HEK293T (cell line): ENCODE measurements around the gene NFIA.

Experiments
- CTCF ChIA-PET: fragments of 350-600 bp; formaldehyde crosslinking; extraction: SDS; loops from one replicate; lab custom pipeline; 2021; ENCODE audit warnings: antibody characterized with exemption, inconsistent platforms; lab: Yijun Ruan, JAX
- POLR2A ChIA-PET: fragments of 350-600 bp; formaldehyde crosslinking; extraction: SDS; loops from one replicate; lab custom pipeline; 2020; ENCODE audit warnings: antibody characterized with exemption, inconsistent platforms; lab: Yijun Ruan, JAX
- DNase-seq: peaks from one replicate; pipeline ENCODE4 v3.0.0; 2012; ENCODE audit warnings: mixed read lengths; ENCODE audit errors: extremely low spot score
- ARNT ChIP-seq: fragments of 450-650 bp; IDR thresholded peaks from 2 replicates; pipeline ENCODE4 v1.6.1; 2017; ENCODE audit warnings: mild to moderate bottlenecking
- BHLHE40 ChIP-seq: fragments of 450-650 bp; IDR thresholded peaks from 2 replicates; pipeline ENCODE4 v1.6.1; 2016; ENCODE audit warnings: mild to moderate bottlenecking, moderate library complexity, borderline replicate concordance
- CTBP1 ChIP-seq: fragments of 450-650 bp; IDR thresholded peaks from 2 replicates; pipeline ENCODE4 v1.6.1; 2016; ENCODE audit warnings: borderline replicate concordance
- ELF4 ChIP-seq: fragments of 450-650 bp; IDR thresholded peaks from 2 replicates; pipeline ENCODE4 v1.6.1; 2017; ENCODE audit warnings: antibody characterized with exemption
- FOXA1 ChIP-seq: fragments of 450-650 bp; IDR thresholded peaks from 2 replicates; pipeline ENCODE4 v1.6.1; 2016; ENCODE audit warnings: mild to moderate bottlenecking
- FOXK2 ChIP-seq: fragments of 450-650 bp; IDR thresholded peaks from 2 replicates; pipeline ENCODE4 v1.6.1; 2016; ENCODE audit warnings: mild to moderate bottlenecking
- FOXM1 ChIP-seq: fragments of 450-650 bp; IDR thresholded peaks from 2 replicates; pipeline ENCODE4 v1.6.1; 2017; ENCODE audit warnings: mild to moderate bottlenecking, borderline replicate concordance
- HDGF ChIP-seq: fragments of 450-650 bp; IDR thresholded peaks from 2 replicates; pipeline ENCODE4 v1.6.1; 2017; ENCODE audit warnings: antibody characterized with exemption, borderline replicate concordance
- L3MBTL2 ChIP-seq: fragments of 450-650 bp; conservative IDR thresholded peaks from 2 replicates; pipeline ENCODE4 v1.6.1; 2016; ENCODE audit warnings: mild to moderate bottlenecking
- LEF1 ChIP-seq: fragments of 450-650 bp; IDR thresholded peaks from 2 replicates; pipeline ENCODE4 v1.6.1; 2017; ENCODE audit warnings: mild to moderate bottlenecking, borderline replicate concordance
- NFRKB ChIP-seq: fragments of 450-650 bp; IDR thresholded peaks from 2 replicates; pipeline ENCODE4 v1.6.1; 2016; ENCODE audit warnings: mild to moderate bottlenecking, moderate library complexity
- SP1 ChIP-seq: fragments of 450-650 bp; IDR thresholded peaks from 2 replicates; pipeline ENCODE4 v1.6.1; 2017
- SUZ12 ChIP-seq: fragments of 450-650 bp; IDR thresholded peaks from 2 replicates; pipeline ENCODE4 v1.6.1; 2016; ENCODE audit warnings: mild to moderate bottlenecking
- TARDBP ChIP-seq: fragments of 450-650 bp; IDR thresholded peaks from 2 replicates; pipeline ENCODE4 v1.6.1; 2016
- ZNF384 ChIP-seq: fragments of 450-650 bp; IDR thresholded peaks from 2 replicates; pipeline ENCODE4 v1.6.1; 2016
- TF ChIP-seq, protein P1 (sequence below): fragments of 450-650 bp; IDR thresholded peaks from 2 replicates; pipeline ENCODE4 v1.6.1; 2016

The NFIA gene

DNA sequence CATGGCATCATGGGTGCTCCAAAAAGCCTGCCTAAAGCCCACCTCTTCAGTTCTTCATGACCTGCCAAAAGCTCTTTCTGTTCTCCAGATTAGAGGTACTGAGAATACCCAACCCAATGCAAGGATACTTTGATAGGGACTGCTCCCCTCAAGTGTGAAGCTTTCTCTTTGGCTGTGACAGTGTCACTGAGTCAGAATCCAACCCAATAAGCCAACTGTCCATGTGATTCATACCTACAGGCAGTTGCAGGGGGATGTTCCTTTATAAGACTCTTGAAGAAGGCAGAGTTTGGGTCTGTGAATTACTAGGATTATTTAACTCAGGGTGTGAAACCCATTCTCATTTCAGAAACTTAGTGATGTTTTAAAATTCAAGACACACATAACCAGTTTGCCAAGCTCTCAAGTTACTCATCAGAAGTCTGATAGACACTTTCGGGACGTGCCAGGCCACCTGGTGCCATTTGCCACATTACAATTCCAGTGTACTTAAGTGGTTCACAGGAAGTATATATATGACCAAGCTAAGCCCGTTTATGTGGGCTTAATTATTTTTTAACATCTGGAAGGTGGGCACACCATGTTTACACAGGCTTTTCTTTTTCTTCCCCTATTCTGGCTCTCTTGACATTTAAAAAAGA lies 265.8 kb downstream of the NFIA start:
- CTCF ChIA-PET, result no interaction called here

DNA sequence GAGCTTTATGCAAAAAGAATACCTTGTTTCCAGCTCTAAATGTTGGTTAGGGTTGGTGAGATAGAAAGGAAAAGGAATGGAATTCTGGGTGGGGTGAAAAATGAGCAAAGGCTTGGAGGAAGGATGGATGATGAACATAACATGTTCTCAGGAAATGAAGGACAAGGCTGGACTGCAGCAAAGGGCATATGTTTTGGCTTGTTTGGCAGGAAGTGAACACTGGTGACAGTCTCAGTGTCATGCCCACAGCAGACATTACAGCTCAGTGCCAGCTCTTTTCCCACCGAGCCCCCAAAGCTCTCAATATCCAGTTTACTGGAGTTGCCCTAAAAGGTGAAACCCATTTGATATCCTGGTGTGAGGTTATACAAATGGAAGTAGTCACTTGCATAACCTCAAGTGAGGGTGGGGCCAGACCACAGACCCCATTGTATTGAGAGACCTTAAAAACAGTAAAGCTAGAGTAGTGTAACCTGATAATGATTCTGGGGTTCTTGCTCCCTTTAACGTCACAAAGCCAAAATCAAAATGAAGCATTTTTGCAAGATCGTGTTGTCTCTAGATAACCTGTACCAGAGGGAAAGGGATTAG lies 270.6 kb downstream of the NFIA start:
- TF ChIP-seq LEF1, result no peak
- no peak for TF ChIP-seq SP1
- no peak for TF ChIP-seq FOXA1
- POLR2A ChIA-PET, result no interaction called here
- CTCF ChIA-PET, result no interaction called here
- no peak for DNase-seq

More for the DNA sequence above, 265.8 kb downstream of the NFIA start:
- POLR2A ChIA-PET, result no interaction called here
- TF ChIP-seq TARDBP (no peak), BHLHE40 (no peak), FOXK2 (no peak), L3MBTL2 (no peak), LEF1 (no peak), CTBP1 (no peak), ARNT (no peak)
- DNase-seq, result no peak

DNA sequence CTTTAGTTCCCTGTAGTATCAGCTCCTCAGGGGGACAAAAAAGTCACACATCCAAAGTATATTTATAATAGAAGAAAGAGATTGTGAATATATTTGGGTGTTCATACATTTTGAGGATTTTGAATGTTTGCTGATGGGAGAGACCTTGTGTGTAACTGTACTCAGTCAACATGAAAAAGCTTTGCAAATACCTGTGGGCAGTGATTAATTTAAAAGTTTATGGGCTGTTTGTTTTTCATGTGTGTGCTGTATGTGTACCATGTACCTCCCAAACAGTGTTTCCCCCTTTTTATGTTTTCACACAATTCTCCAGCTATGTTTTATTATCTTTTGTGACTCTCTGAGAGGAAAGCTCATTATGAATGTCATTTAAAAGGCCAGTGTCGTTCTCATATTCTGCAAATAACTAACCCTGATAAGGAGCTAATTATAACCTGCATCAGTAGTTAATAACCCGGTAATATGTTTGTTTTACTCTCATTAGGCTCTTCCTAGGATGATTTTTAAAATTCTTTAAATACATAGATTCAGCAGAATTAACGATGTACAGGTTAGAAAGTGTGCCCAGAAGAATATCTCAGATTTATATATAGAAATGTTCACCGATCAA lies 271.5 kb downstream of the NFIA start:
- DNase-seq, result no peak
- TF ChIP-seq HDGF, result no peak
- TF ChIP-seq ZNF384, result no peak
- no peak for TF ChIP-seq NFRKB
- no peak for TF ChIP-seq FOXK2
- no peak for TF ChIP-seq L3MBTL2
- TF ChIP-seq BHLHE40, result no peak
- TF ChIP-seq SP1, result no peak
- no peak for TF ChIP-seq SUZ12
- TF ChIP-seq CTBP1, result no peak
- no peak for TF ChIP-seq ARNT
- TF ChIP-seq ELF4, result no peak
- no peak for TF ChIP-seq LEF1
- TF ChIP-seq, protein P1, sequence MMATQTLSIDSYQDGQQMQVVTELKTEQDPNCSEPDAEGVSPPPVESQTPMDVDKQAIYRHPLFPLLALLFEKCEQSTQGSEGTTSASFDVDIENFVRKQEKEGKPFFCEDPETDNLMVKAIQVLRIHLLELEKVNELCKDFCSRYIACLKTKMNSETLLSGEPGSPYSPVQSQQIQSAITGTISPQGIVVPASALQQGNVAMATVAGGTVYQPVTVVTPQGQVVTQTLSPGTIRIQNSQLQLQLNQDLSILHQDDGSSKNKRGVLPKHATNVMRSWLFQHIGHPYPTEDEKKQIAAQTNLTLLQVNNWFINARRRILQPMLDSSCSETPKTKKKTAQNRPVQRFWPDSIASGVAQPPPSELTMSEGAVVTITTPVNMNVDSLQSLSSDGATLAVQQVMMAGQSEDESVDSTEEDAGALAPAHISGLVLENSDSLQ, result no peak
- no peak for TF ChIP-seq FOXM1
- TF ChIP-seq TARDBP, result no peak
- no peak for TF ChIP-seq FOXA1
- ChIA-PET POLR2A (no interaction called here), CTCF (no interaction called here)

DNA sequence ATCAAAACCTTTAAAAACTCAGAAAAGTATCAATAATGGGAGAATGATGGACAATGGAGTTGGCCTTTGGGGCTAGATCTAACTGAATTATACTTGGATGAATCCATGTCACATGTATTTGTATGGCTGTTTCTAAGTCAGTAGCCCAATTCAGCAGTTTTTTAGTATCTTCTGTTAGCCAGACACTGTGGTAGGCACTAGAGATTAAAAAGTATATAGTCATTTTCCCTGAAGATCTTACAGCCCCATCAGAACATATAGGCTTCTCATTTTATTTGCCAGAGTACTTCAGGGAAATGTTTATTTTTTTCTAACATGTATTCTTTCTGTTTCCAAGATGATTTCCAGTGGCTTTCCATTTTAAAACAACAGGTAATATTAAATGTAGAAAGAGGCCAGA lies 273.7 kb downstream of the NFIA start:
- ChIA-PET CTCF (interaction anchor here (0.6 kb wide), 1 partner anchor 507 kb away, joined by 4 read pairs; no protein-coding TSS in a partner anchor), POLR2A (no interaction called here)
- DNase-seq, result no peak
- no peak for TF ChIP-seq NFRKB
- TF ChIP-seq HDGF, result no peak
- TF ChIP-seq ZNF384, result no peak
- no peak for TF ChIP-seq FOXK2
- no peak for TF ChIP-seq BHLHE40
- TF ChIP-seq, protein P1, result no peak
- TF ChIP-seq TARDBP, result no peak
- TF ChIP-seq L3MBTL2, result no peak
- TF ChIP-seq SP1, result no peak

DNA sequence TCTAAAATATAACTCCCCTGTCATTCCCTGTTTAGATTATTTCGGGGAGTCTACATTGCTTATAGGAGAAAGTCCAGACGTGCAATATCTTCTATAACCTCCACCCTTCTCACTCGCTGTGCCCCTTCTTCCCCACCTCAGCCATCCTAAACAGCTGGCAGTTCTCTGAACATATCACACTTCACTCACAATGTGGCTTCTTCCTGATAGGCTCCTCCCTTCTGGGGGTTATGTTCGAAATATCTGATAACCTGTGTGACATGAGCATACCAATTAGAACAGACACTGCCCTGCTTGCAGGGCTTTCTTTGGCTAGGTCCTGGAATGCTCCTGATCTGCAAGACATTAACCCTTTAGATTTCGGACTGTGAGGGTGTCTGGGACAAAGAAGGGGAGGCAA lies 274.6 kb downstream of the NFIA start:
- DNase-seq, result no peak
- POLR2A ChIA-PET, result no interaction called here
- TF ChIP-seq FOXK2 (no peak), SP1 (no peak), ELF4 (no peak), FOXM1 (no peak), SUZ12 (no peak), HDGF (no peak), FOXA1 (no peak), ARNT (no peak), NFRKB (no peak), CTBP1 (no peak), LEF1 (no peak)
- TF ChIP-seq, protein P1, result no peak
- CTCF ChIA-PET, result no interaction called here

DNA sequence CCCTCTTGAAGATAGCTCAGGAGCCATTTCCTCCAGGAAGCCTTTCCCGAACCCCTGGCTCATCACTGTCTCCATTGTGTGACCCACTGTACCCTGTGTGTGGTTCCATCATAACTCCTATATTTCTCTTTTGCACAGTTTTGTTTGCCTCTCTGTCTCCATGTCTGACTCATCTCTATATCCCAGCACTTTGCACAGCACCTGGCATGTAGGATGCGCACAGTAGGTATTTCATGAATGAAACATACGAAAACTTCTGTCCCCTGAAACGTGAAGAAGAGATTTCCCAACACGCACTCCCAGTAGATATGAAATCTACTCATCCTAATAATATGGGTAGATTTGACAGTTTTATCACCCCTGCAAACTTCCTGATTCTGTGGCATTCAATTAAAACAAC lies 275.2 kb downstream of the NFIA start:
- ChIA-PET POLR2A (no interaction called here), CTCF (no interaction called here)
- TF ChIP-seq SUZ12, result no peak
- no peak for TF ChIP-seq FOXA1
- TF ChIP-seq LEF1, result no peak
- TF ChIP-seq CTBP1, result no peak
- no peak for TF ChIP-seq FOXK2
- TF ChIP-seq NFRKB, result no peak
- no peak for TF ChIP-seq ZNF384
- TF ChIP-seq ELF4, result no peak
- TF ChIP-seq L3MBTL2, result no peak
- TF ChIP-seq HDGF, result no peak
- TF ChIP-seq TARDBP, result no peak
- TF ChIP-seq, protein P1, result no peak
- no peak for TF ChIP-seq FOXM1
- no peak for TF ChIP-seq ARNT
- TF ChIP-seq BHLHE40, result no peak
- TF ChIP-seq SP1, result no peak
- DNase-seq, result no peak
